GM10847 (cell line): ENCODE data around the gene TOB2.

Experiments used
- POLR2A ChIP-seq: IDR thresholded peaks from 2 replicates; pipeline ENCODE4 v1.6.1; 2011; ENCODE audit not compliant: insufficient read length; ENCODE audit errors: extremely low read depth

The TOB2 gene

GRCh38 chr22:41407433-41407832 is 39.2 kb downstream of the TOB2 start:
- TF ChIP-seq POLR2A: no peak

GRCh38 chr22:41406410-41406809 is 40.2 kb downstream of the TOB2 start:
- TF ChIP-seq POLR2A: no peak

GRCh38 chr22:41405588-41405987 is 41.0 kb downstream of the TOB2 start:
- no peak for TF ChIP-seq POLR2A

GRCh38 chr22:41403532-41404318 is 42.9 kb downstream of the TOB2 start:
- no peak for TF ChIP-seq POLR2A

- no peak for TF ChIP-seq POLR2A
Observed at GRCh38 chr22:41401781-41402648, 44.6 kb downstream of the TOB2 start.

- TF ChIP-seq POLR2A: no peak
Observed at GRCh38 chr22:41398921-41399320, 47.7 kb downstream of the TOB2 start.

GRCh38 chr22:41397143-41397811 is 49.3 kb downstream of the TOB2 start:
- no peak for TF ChIP-seq POLR2A

GRCh38 chr22:41395531-41396240 is 50.9 kb downstream of the TOB2 start:
- TF ChIP-seq POLR2A: no peak

- TF ChIP-seq POLR2A: no peak
Observed at GRCh38 chr22:41394012-41394356, 52.6 kb downstream of the TOB2 start.

GRCh38 chr22:41387341-41387740 is 59.3 kb downstream of the TOB2 start:
- TF ChIP-seq POLR2A: no peak

GRCh38 chr22:41384128-41384527 is 62.5 kb downstream of the TOB2 start:
- no peak for TF ChIP-seq POLR2A
